MG63 (cell line): Measurements from ENCODE around the gene RPL13. TPM values are rescaled to one million over a fixed set of nuclear protein-coding genes. Genes with fewer than 3 reads are reported as not detected.
A peak's percentile ranks its signal among the peaks of the same experiment; 100 is the strongest.

Experiments
- DNase-seq: peaks from one replicate; pipeline ENCODE4 v3.0.0-alpha.2; 2020
- H3K27me3 ChIP-seq: fragments of 250-450 bp; sonication (Bioruptor Pico); 2 replicates; pipeline ENCODE4 v1.5.1; 2020; ENCODE audit warnings: mild to moderate bottlenecking, moderate library complexity
- H3K36me3 ChIP-seq: fragments of 250-450 bp; sonication (Bioruptor Pico); 2 replicates; pipeline ENCODE4 v1.5.1; 2020; ENCODE audit warnings: mild to moderate bottlenecking, moderate library complexity
- H3K4me3 ChIP-seq: fragments of 250-450 bp; sonication (Bioruptor Pico); 2 replicates; pipeline ENCODE4 v1.5.1; 2020; ENCODE audit warnings: mild to moderate bottlenecking, moderate library complexity
- H3K9me3 ChIP-seq: fragments of 250-450 bp; sonication (Bioruptor Pico); 2 replicates; pipeline ENCODE4 v1.5.1; 2020; ENCODE audit warnings: mild to moderate bottlenecking, moderate library complexity
- total RNA-seq: library from RNA; depleted of rRNA; stranded (reverse); fragments of >200 nt; shearing (Covaris generic); gene quantifications from 2 replicates; pipeline ENCODE4 v1.2.3, GENCODE V29; 2014; ENCODE audit warnings: low replicate concordance; rRNA removed

Gene RPL13
- total RNA-seq: 2,413 and 2,555 TPM in 2 replicates

DNA sequence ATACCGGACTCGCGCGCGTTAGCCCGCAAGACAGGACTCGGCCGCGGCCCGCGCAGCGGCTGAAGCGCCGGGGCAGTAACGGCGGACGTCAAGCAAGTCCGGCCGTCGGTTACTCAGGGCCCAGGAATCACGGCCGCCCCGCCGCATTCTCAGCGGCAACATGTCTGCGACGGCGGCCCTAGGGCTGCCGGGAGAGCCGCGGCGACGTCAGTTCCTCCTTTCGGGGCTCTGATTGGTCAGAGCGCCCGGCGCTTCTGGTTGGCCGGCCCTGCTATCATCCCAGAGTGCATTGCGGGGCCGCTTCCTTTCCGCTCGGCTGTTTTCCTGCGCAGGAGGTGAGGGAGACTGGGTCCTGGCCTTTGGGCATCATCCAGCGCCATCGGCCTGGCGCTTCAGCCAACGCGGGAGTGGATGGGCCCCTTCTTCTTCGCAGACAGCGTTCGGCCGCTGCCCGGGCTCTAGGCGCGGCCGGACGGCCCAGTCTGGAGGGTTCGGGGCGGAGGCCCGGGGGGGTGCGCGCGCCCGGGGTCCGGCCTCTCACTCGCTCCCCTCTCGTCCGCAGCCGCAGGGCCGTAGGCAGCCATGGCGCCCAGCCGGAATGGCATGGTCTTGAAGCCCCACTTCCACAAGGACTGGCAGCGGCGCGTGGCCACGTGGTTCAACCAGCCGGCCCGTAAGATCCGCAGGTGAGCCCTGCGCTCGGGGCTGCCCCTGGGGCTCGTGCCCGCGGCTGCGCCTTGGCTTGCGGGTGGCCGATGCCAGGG lies at the start of gene RPL13:
Gene RPL13 (plus strand): TSS at position 305 of the 764 bp plus-strand sequence. CDS start 278 bp downstream, at position 583.
- peak; percentile 92 for DNase-seq
- Histone ChIP-seq H3K9me3 (no peaks in the 10 kb centered on the region), H3K36me3 (peaks cover 52% of the 10 kb centered on the region), H3K27me3 (no peaks in the 10 kb centered on the region), H3K4me3 (peak within 1 kb of the TSS; percentile 89)

DNA sequence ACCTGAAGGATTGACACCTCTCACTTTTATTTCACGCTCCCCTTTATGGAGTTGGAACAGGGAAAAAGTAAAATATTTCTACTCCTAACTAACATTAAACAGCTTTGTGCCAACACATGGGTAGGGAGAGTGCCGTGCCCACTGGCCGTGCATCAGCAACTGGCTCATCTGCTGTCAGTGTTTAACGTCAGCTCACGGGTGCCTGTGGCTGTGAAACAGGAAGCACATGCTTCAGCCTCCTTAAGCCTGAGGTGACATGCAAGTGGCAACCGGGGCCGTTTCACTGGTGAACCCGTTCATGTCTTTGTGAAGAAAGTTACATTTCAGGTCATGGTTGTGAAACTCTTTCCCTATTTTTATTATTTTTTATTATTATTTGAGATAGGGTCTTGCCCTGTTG lies 49.1 kb upstream of the RPL13 start:
- DNase-seq: no peak
- Histone ChIP-seq H3K36me3 (peaks cover 36% of the 10 kb centered on the region), H3K27me3 (no peaks in the 10 kb centered on the region), H3K9me3 (no peaks in the 10 kb centered on the region), H3K4me3 (no peak overlapping the region)

DNA sequence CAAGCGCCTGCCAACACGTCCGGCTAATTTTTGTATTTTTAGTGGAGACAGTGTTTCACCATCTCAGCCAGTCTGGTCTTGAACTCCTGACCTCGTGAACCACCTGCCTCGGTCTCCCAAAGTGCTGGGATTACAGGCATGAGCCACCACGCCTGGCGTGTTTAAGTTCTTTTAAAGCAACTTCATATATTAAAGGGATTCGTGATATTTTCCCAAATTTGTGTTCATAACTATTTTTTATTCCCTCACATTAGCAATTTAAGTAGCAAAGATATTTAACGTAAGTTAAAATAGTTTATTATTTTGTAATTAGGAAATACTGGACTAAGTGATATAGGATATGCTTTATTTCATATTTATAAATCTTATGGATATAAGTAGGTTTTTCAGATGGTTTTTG lies 48.0 kb upstream of the RPL13 start:
- H3K27me3 ChIP-seq: no peaks in the 10 kb centered on the region
- no peaks in the 10 kb centered on the region for H3K9me3 ChIP-seq
- H3K36me3 ChIP-seq: peaks cover 36% of the 10 kb centered on the region
- H3K4me3 ChIP-seq: no peak overlapping the region
- DNase-seq: no peak

DNA sequence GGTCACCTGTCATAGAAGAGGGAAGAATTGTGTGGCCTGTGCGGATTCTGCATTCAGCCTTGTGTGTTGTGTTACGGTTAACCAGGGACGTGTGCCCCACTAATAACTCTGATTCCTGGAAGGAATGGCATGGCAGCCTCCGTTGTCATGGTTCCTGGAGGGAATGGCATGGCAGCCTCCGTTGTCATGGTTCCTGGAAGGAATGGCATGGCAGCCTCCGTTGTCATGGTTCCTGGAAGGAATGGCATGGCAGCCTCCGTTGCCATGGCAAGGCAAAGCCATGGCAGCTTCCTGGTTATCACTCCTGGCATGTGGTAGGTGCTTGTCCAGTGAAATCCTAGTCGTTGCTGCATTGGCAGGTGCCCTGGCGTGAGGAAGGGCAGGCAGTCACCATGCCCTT lies 43.4 kb upstream of the RPL13 start:
- H3K36me3 ChIP-seq: peaks cover 25% of the 10 kb centered on the region
- H3K27me3 ChIP-seq: no peaks in the 10 kb centered on the region
- H3K4me3 ChIP-seq: no peak overlapping the region
- H3K9me3 ChIP-seq: no peaks in the 10 kb centered on the region
- DNase-seq: no peak

DNA sequence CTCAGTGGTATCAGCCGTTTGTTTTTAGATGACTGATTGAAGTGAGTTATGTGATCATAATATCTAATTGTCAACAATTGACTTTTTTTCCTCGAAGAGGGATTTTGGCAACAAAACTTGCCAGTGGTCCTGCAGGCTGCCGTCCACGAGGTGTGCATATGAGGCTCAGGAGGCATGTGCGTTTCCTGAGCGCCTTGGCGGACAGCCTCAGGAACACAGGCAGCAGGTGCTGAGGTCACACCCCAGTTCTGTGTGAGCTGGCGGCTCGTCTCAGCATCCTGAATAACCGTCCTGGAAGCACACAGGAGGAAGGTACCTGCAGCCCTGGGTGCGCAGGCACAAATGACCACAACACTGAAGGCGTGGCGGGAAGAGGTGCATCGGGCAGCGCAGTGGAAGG lies 40.6 kb upstream of the RPL13 start:
- H3K27me3 ChIP-seq: no peaks in the 10 kb centered on the region
- no peak for DNase-seq
- H3K4me3 ChIP-seq: no peak overlapping the region
- H3K9me3 ChIP-seq: no peaks in the 10 kb centered on the region
- peaks cover 14% of the 10 kb centered on the region for H3K36me3 ChIP-seq

DNA sequence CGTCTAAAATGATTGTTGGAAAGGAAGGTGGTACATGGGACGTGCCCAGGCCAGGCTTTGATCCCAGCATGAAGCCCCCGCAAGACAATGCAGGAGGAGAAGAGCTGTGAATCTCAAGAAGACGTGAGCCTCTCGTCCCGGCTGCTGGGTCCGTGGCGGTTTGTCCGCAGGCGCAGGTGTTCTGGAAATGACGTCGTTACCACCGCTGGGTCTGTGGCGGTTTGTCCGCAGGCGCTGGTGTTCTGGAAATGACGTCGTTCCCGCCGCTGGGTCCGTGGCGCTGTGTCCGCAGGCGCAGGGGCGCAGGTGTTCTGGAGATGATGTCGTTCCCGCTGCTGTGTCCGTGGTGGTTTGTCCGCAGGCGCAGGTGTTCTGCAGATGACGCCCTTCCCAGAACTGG lies 38.2 kb upstream of the RPL13 start:
- H3K4me3 ChIP-seq: no peak overlapping the region
- no peaks in the 10 kb centered on the region for H3K27me3 ChIP-seq
- DNase-seq: no peak
- H3K36me3 ChIP-seq: peaks cover 12% of the 10 kb centered on the region
- no peaks in the 10 kb centered on the region for H3K9me3 ChIP-seq

DNA sequence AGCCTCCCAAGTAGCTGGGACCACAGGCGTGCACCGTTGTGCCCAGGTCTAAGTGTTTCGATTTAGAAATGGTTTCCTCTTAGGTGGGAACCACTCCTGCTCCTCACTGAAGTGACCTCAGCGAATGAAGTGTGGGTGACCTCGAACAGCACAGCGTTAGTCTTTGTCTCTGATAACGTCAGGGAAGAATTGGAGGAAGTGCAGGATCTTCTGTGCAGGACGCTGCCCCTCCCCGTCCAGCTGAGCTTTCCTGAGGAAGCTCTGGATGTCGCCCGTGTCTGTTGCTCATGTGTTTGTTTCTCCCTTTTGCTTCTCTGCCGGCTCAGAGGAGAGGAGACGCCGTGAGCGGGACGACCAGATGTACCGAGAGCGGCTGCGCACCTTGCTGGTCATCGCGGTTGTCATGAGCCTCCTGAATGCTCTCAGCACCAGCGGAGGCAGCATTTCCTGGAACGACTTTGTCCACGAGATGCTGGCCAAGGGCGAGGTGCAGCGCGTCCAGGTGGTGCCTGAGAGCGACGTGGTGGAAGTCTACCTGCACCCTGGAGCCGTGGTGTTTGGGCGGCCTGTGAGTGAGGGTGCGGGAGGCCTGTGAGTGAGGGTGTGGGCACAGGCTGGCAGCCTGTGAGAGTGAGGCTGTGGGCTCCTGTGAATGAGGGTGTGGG lies 36.7 kb upstream of the RPL13 start:
- no peak overlapping the region for H3K4me3 ChIP-seq
- H3K36me3 ChIP-seq: peaks cover 10% of the 10 kb centered on the region
- no peaks in the 10 kb centered on the region for H3K9me3 ChIP-seq
- DNase-seq: no peak
- no peaks in the 10 kb centered on the region for H3K27me3 ChIP-seq

DNA sequence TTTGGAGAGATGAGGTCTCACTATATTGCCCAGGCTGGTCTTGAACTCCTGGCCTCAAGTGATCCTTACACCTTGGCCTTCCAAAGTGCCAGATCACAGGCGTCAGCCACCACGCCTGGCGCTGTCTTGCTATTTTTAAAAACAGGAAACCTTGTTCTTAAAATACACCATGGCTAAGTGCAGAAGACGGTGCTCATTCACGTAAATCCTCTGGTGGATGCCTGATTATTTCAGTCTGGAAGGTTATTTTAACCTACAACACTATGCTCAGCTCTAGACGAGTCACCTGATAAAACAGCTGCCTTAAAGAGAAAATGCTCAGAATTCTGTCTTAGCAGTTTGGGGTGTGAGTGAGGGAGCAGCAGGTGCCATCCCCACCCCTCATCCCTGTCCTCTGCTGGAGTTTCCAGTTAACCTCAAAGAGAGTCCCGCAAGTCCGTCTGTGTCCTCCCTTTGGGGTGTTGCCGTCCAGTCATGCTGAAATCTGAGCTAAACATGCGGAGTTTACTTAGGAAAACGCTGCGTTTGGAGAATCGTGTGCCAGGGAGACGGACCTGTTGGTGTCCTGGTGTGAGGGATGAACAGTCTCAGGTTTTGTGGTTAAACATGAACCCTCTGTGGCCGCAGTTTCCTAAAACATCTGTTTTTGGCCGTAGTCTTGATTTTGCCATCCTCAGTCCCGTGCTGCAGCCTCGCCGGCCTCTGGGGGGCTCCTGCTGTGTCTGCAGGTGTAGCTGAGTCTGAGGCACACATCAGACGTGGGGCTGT lies 35.2 kb upstream of the RPL13 start:
- DNase-seq: no peak
- Histone ChIP-seq H3K36me3 (peaks cover 10% of the 10 kb centered on the region), H3K9me3 (no peaks in the 10 kb centered on the region), H3K27me3 (no peaks in the 10 kb centered on the region), H3K4me3 (no peak overlapping the region)

DNA sequence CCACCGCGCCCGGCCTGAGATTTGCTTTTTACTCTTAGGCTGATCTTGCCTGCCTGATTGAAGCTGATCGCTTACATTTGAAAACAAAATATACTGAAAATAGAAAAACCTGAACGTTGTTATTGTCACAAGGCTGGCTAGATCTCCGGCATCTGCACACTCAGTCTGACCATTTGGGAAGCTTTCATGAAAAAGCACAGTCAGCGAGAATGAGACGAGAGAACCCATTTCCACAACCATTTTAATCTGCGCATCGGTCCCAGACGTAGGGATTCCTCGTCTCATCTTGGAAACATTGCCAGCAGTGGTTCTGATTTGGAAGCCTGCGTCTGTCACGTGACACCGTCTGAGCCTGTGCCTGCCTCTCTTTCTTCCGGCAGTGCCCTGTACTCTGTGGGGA lies 31.4 kb upstream of the RPL13 start:
- no peak for DNase-seq
- H3K4me3 ChIP-seq: no peak overlapping the region
- H3K36me3 ChIP-seq: peaks cover 15% of the 10 kb centered on the region
- H3K9me3 ChIP-seq: no peaks in the 10 kb centered on the region
- no peaks in the 10 kb centered on the region for H3K27me3 ChIP-seq

DNA sequence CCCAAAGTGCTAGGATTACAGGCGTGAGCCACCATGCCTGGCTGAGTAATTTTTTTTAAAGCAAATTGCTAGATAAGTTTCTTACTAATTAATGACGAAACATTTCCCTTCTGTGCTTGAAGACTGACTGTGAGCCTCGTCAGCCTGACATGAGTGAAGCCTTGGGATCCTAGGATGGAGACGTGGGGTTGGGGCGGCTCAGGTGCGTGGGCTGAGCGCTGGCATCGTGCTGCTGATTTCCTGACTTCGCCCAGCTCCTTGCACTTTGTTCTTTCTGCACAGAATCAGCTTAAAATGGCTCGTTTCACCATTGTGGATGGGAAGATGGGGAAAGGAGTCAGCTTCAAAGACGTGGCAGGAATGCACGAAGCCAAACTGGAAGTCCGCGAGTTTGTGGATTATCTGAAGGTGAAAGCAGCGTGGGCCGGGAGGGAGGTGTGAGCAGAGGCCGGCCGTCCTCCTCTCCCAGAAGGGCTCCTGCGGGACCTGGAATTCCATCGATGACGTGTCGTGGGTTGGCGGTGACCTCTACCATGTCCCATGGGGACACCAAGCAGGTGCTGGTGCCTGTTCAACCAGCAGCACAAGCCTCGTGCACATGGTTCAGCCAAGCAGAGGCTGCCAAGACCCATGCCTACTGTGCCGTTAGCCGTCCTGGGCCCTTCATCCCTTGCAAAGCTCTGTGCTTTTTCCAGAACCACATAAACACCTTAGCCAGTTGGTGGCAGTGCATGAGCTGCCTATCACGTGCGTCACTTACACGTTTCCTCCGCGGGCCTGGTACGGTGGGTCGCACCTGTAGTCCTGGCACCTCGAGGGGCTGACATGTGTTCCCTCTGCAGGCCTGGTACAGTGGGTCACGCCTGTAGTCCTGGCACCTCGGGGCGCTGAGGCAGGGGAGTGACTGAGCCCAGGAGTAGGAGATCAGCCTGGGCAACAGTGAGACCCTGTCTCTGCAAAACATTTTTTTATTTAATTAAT lies 29.8 kb upstream of the RPL13 start:
- Histone ChIP-seq H3K4me3 (no peak overlapping the region), H3K36me3 (peaks cover 20% of the 10 kb centered on the region), H3K9me3 (no peaks in the 10 kb centered on the region), H3K27me3 (no peaks in the 10 kb centered on the region)
- DNase-seq: no peak

DNA sequence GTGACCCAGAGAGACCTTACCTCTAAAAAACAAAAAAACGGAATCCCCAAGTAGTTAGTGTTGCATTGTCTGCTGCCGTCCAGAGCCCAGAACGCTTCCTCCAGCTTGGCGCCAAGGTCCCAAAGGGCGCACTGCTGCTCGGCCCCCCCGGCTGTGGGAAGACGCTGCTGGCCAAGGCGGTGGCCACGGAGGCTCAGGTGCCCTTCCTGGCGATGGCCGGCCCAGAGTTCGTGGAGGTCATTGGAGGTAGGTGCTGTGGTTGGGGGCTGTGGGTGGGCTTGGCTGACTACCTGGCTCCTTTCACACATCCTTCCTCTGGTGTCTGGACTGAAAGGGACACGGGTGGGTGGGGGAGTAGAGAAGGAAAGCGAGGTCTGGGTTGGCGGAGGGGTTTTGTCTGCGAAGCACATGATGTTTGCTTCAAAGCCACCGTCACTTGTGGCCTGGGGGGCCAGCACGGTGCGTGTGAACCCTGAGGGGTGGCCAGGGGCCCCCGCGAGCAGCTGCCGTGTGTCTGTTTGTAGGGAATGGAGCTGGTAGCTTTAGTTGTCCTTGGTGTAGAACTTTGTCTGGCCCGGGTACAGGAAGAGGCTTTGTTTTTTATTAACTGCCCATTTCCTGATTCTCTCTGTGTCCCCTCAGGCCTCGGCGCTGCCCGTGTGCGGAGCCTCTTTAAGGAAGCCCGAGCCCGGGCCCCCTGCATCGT lies 28.5 kb upstream of the RPL13 start:
- Histone ChIP-seq H3K36me3 (peaks cover 15% of the 10 kb centered on the region), H3K4me3 (no peak overlapping the region), H3K9me3 (no peaks in the 10 kb centered on the region), H3K27me3 (no peaks in the 10 kb centered on the region)
- no peak for DNase-seq

DNA sequence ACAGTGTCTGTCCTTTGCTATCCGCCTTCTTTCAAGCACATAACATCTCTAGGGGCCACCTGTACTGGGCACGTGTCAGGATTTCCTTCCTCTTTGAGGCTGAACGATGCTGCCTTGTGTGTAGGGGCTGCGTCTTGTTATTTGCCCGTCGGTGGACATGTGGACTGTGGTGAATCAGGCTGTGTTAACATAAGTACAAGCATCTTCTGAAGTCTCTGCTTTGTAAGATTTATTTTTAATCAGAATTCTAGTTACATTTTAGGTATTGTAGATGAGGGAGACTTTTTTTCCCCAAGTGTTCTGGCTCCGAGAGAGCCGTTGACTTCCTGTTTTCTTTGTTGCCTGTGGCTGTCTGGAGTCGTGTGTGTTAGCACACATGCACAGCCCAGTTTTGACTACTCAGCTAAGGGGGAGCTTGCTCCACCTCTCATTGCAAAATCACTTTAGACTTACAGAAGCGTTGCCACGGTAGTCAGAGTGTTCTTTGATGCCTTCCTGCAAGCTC lies 26.2 kb upstream of the RPL13 start:
- no peaks in the 10 kb centered on the region for H3K27me3 ChIP-seq
- no peaks in the 10 kb centered on the region for H3K9me3 ChIP-seq
- DNase-seq: no peak
- H3K36me3 ChIP-seq: peaks cover 15% of the 10 kb centered on the region
- H3K4me3 ChIP-seq: no peak overlapping the region

DNA sequence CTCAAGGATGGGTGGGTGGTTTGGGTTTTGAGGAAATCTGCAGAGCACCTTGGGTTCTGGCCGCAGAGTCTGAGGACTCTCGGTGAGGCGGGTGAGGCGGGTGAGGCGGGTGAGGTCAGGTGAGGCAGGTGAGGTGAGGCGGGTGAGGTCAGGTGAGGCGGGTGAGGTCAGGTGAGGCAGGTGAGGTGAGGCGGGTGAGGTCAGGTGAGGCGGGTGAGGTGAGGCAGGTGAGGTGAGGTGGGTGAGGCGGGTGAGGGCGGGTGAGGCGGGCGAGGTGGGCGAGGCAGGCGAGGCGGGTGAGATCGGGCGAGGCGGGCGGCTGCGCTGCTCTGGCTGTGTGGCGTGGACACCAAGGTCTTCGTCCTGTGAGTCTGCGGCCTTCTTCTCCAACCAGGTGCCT lies 24.1 kb upstream of the RPL13 start:
- DNase-seq: no peak
- Histone ChIP-seq H3K4me3 (no peak overlapping the region), H3K36me3 (peaks cover 11% of the 10 kb centered on the region), H3K9me3 (no peaks in the 10 kb centered on the region), H3K27me3 (no peaks in the 10 kb centered on the region)

DNA sequence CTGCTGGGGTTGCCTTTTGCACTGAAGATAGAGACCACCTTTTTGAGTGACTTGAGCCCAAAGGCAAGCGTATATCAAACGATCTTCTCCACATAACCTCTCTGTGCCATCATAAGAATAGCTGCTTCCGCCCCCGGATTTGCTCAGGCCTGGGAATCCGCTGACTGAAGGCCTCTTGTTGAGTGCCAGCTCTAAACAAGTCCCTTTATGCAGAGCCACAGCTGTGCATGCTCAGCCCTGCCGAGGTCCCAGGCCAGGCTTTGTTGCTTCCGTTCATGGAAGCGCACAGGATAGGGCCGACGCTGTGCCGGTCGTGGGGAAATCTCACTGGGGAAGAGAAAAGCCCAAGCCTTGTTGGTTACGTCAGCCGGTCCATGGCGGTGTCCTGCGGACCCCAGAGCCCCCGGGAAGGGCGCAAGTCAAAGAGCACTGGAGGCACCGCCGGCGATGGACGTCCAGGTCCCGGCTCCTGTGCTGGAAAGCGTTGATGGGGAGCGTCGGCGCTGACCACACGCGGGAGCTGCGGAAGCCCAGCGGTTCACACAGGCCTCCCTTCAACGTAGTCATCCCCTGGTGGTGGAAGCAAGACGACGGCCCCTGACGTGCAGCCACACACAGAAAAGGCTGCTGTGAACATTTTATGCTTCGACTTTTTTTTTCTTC lies 23.5 kb upstream of the RPL13 start:
- Histone ChIP-seq H3K36me3 (peaks cover 7% of the 10 kb centered on the region), H3K27me3 (no peaks in the 10 kb centered on the region), H3K9me3 (no peaks in the 10 kb centered on the region), H3K4me3 (no peak overlapping the region)
- no peak for DNase-seq

DNA sequence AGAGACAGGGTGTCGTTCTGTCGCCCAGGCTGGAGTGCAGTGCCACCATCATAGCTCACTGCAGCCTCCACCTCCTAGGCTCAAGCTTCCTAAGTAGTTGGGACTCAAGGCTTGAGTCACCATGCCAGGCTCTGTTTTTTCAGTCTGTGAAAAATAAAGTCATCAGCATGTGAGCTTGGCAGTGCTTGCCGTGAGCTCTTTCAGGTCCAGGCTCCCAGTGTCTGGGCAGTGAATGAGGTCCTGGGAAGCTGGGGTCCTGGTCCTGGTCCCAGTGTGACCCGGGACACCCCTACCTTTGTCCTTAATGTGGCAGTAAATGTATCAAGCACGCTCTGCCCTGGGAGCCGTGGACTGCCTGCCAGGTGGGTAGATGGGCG lies 22.9 kb upstream of the RPL13 start:
- Histone ChIP-seq H3K27me3 (no peaks in the 10 kb centered on the region), H3K36me3 (peaks cover 7% of the 10 kb centered on the region), H3K9me3 (no peaks in the 10 kb centered on the region), H3K4me3 (no peak overlapping the region)
- no peak for DNase-seq
